Esophagus muscularis mucosa (tissue), 3 donors: Measurements from ENCODE around the gene FLII.

Source experiments
- CTCF ChIP-seq, 3 experiments: fragments of 200-600 bp in 2 of 3; fragments of 450-650 bp in 1 of 3; sonication (generic) in 2 of 3; IDR thresholded peaks; one replicate each; pipeline ENCODE4 v1.5.1; 2017 to 2019; ENCODE audit warnings: antibody characterized with exemption in 3 of 3, mild to moderate bottlenecking in 2 of 3, moderate library complexity in 1 of 3
- POLR2AphosphoS5 ChIP-seq, 2 donors: sonication (generic); formaldehyde crosslinking; IDR thresholded peaks; one replicate each; pipeline ENCODE4 v1.6.1; 2017; ENCODE audit warnings: antibody characterized with exemption in 2 of 2

- TF ChIP-seq CTCF (IDR thresholded peaks at IDR 0.05) (no peak), POLR2AphosphoS5 (IDR thresholded peaks at IDR 0.05) (no peak)
Measured at GRCh38 chr17:18253947-18254821, 4.4 kb downstream of the FLII start.
